Measurements from ENCODE around the gene SPINK14. TPM values are rescaled to one million over a fixed set of nuclear protein-coding genes. Genes with fewer than 3 reads are reported as not detected.

Gene SPINK14
- polyA plus RNA-seq, 1 experiment = not detected

GRCh38 chr5:148141645-148142044 lies 26.7 kb upstream of the SPINK14 start:
- CTCF ChIA-PET = no interaction called here
- H3K27me3 ChIP-seq (ENCODE audit: control insufficient read depth, insufficient read depth, low read length) = no peaks in the 10 kb centered on the region

DNA sequence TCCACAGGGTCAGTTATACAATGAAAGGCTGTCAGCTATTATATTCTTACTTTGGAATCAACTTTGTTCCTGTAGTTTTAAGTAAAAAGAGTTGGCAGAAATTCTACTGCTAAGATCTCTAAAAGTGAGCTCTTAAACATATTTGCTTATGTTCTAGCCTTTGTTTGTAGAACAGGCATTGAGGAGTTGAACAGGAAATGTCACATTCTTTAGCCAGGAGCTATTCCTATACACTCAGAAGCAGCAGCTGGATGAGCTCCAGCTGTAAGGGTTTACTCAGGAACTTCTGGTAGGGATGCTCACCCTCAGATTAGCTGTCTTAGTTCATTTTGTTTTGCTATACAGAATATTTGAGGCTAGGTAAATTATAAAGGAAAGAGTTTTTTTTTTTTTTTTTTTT lies 22.4 kb upstream of the SPINK14 start:
- Histone ChIP-seq H3K27ac (ENCODE audit: low read depth, low read length) (no peak overlapping the region), H3K9me3 (ENCODE audit: control insufficient read depth, insufficient read depth, low read length) (no peaks in the 10 kb centered on the region), H3K4me3 (ENCODE audit: low read depth, low read length) (no peak overlapping the region), H3K27me3 (ENCODE audit: control insufficient read depth, insufficient read depth, low read length) (no peaks in the 10 kb centered on the region)
- ChIA-PET POLR2A (interaction anchor here (0.6 kb wide), 1 partner anchor 46 kb away, joined by 4 read pairs; no protein-coding TSS in a partner anchor), CTCF (interaction anchor here (0.7 to 1.4 kb wide), 2 partner anchors 153 to 585 kb away, joined by 4 to 9 read pairs; no protein-coding TSS in a partner anchor)
- DNase-seq (ENCODE audit: low read depth, low spot score) = no peak
- TF ChIP-seq CTCF (IDR thresholded peaks at IDR 0.05; ENCODE audit: low read depth, low read length) = no peak

More at GRCh38 chr5:148141645-148142044, 26.7 kb upstream of the SPINK14 start:
- H3K4me3 ChIP-seq (ENCODE audit: low read depth, low read length) = no peak overlapping the region
- no peak for DNase-seq (ENCODE audit: low read depth, low spot score)
- TF ChIP-seq CTCF (IDR thresholded peaks at IDR 0.05; ENCODE audit: low read depth, low read length) = no peak
- H3K27ac ChIP-seq (ENCODE audit: low read depth, low read length) = no peak overlapping the region
- no peaks in the 10 kb centered on the region for H3K9me3 ChIP-seq (ENCODE audit: control insufficient read depth, insufficient read depth, low read length)
- POLR2A ChIA-PET = no interaction called here

GRCh38 chr5:148146487-148146886 lies 21.9 kb upstream of the SPINK14 start:
- Histone ChIP-seq H3K9me3 (ENCODE audit: control insufficient read depth, insufficient read depth, low read length) (no peaks in the 10 kb centered on the region), H3K4me3 (ENCODE audit: low read depth, low read length) (no peak overlapping the region), H3K27me3 (ENCODE audit: control insufficient read depth, insufficient read depth, low read length) (no peaks in the 10 kb centered on the region), H3K27ac (ENCODE audit: low read depth, low read length) (no peak overlapping the region)
- ChIA-PET POLR2A (interaction anchor here (0.6 kb wide), 1 partner anchor 47 kb away, joined by 4 read pairs; no protein-coding TSS in a partner anchor), CTCF (interaction anchor here (0.7 to 1.4 kb wide), 2 partner anchors 153 to 584 kb away, joined by 4 to 9 read pairs; no protein-coding TSS in a partner anchor)
- TF ChIP-seq CTCF (IDR thresholded peaks at IDR 0.05; ENCODE audit: low read depth, low read length) = no peak
- DNase-seq (ENCODE audit: low read depth, low spot score) = no peak

GRCh38 chr5:148147415-148147814 lies 20.9 kb upstream of the SPINK14 start:
- Histone ChIP-seq H3K27ac (ENCODE audit: low read depth, low read length) (no peak overlapping the region), H3K27me3 (ENCODE audit: control insufficient read depth, insufficient read depth, low read length) (no peaks in the 10 kb centered on the region), H3K9me3 (ENCODE audit: control insufficient read depth, insufficient read depth, low read length) (no peaks in the 10 kb centered on the region), H3K4me3 (ENCODE audit: low read depth, low read length) (no peak overlapping the region)
- POLR2A ChIA-PET = no interaction called here
- DNase-seq (ENCODE audit: low read depth, low spot score) = no peak
- CTCF ChIA-PET = no interaction called here
- no peak for TF ChIP-seq CTCF (IDR thresholded peaks at IDR 0.05; ENCODE audit: low read depth, low read length)

GRCh38 chr5:148151872-148152271 lies 16.5 kb upstream of the SPINK14 start:
- Histone ChIP-seq H3K27ac (ENCODE audit: low read depth, low read length) (no peak overlapping the region), H3K4me3 (ENCODE audit: low read depth, low read length) (no peak overlapping the region), H3K9me3 (ENCODE audit: control insufficient read depth, insufficient read depth, low read length) (no peaks in the 10 kb centered on the region), H3K27me3 (ENCODE audit: control insufficient read depth, insufficient read depth, low read length) (no peaks in the 10 kb centered on the region)
- TF ChIP-seq CTCF (IDR thresholded peaks at IDR 0.05; ENCODE audit: low read depth, low read length) = no peak
- CTCF ChIA-PET = no interaction called here
- POLR2A ChIA-PET = no interaction called here
- no peak for DNase-seq (ENCODE audit: low read depth, low spot score)
